ENCODE measurements around the gene HS3ST6. TPM values are rescaled to one million over a fixed set of nuclear protein-coding genes. Genes with fewer than 3 reads are reported as not detected.
"Not testable (repeated sequence)": the region's sequence is repeated elsewhere in the genome, so short reads cannot be mapped to it uniquely, and the experiment has no call there.

HS3ST6 gene
- total and polyA plus RNA-seq, 2 of the 13 experiments (the other 11 are each of a cell fraction or from before 2014, with no cell fraction given): not detected

GRCh38 chr16:1876468-1876867, 41.7 kb downstream of the HS3ST6 start (continued):
- TF ChIP-seq FOXK2 (IDR thresholded peaks at IDR 0.05) (no peak), CBX5 (CRISPR knock-in tag; IDR thresholded peaks at IDR 0.05; ENCODE audit: borderline replicate concordance) (no peak)

- H3K27ac ChIP-seq (ENCODE audit: extremely low read length, insufficient read depth, low read length); POLR2A ChIA-PET; CTCF ChIA-PET (ENCODE audit: low intra/inter-chr PET ratio, low total read pairs); H3K36me3 ChIP-seq (replicated peaks in 1 of 2; ENCODE audit: control insufficient read depth in 1 of 2, insufficient read depth in 2 of 2, low read length in 2 of 2); in situ Hi-C loops (cut with HindIII; ENCODE audit: extremely low pct_ligation_motif_present, low pct_unique_long_range_greater_than_20kb); intact Hi-C loops (cut with micrococcal nuclease; ENCODE audit: unreplicated experiment); H3K79me2 ChIP-seq (ENCODE audit: insufficient read depth, low read length); H3K9me3 ChIP-seq (ENCODE audit: low read length); FAIRE-seq; DNase-seq (ENCODE audit: low spot score); H4K20me1 ChIP-seq (ENCODE audit: insufficient read depth, low read length); H3K4me2 ChIP-seq (ENCODE audit: low read depth, low read length); H3K4me3 ChIP-seq (replicated peaks in 1 of 3; ENCODE audit: insufficient read depth in 1 of 3, low read depth in 2 of 3, low read length in 3 of 3); H3K9ac ChIP-seq (ENCODE audit: insufficient read depth, low read depth, low read length); H3K27me3 ChIP-seq (ENCODE audit: control insufficient read depth in 1 of 2, insufficient read depth in 2 of 2, low read length in 2 of 2); BruUV-seq (replicated peaks); ATAC-seq; H2AFZ ChIP-seq (ENCODE audit: low read length): not testable (repeated sequence)
- 76% methylated on average over 13 of the region's 13 CpGs for WGBS (ENCODE audit: low lambda C conversion rate)
- peaks cover 26% of the 10 kb centered on the region for H3K4me1 ChIP-seq (ENCODE audit: insufficient read depth, low read length)
Measured at GRCh38 chr16:1876066-1876465, 42.1 kb downstream of the HS3ST6 start.

DNA sequence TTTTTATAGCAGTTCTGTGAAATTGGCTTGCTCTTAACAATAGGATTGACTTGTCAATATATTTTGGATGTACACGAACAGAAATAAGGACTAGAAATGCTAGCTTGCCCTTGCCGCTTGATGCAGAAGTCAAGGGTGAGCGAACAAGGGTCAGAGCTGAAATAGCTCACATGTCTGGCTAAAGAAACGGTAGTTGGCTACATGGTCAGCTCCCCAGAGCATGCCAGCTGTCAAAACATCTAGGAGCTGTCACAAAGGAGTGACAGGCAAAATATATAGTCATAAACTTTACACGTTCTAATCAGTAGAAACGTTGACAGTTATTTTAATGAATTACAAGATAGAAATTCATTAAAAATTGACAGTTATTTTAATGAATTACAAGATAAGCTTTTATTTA, 43.4 kb downstream of the HS3ST6 start:
- FAIRE-seq: no peak
- no TSS peak for BruUV-seq (replicated peaks)
- intact Hi-C loops (cut with micrococcal nuclease; ENCODE audit: unreplicated experiment) (no loop called here), in situ Hi-C loops (cut with HindIII; ENCODE audit: extremely low pct_ligation_motif_present, low pct_unique_long_range_greater_than_20kb) (no loop called here)
- H2AFZ ChIP-seq (ENCODE audit: low read length): no peak overlapping the region
- no peak for ATAC-seq
- DNase-seq (ENCODE audit: low spot score): no peak
- H3K36me3 ChIP-seq (replicated peaks in 1 of 2; ENCODE audit: control insufficient read depth in 1 of 2, insufficient read depth in 2 of 2, low read length in 2 of 2): no peaks in the 10 kb centered on the region
- H3K4me3 ChIP-seq (replicated peaks in 1 of 3; ENCODE audit: insufficient read depth in 1 of 3, low read depth in 2 of 3, low read length in 3 of 3): no peak overlapping the region
- H3K27ac ChIP-seq (ENCODE audit: extremely low read length, insufficient read depth, low read length): no peak overlapping the region
- no peaks in the 10 kb centered on the region for H3K79me2 ChIP-seq (ENCODE audit: insufficient read depth, low read length)
- no peaks in the 10 kb centered on the region for H4K20me1 ChIP-seq (ENCODE audit: insufficient read depth, low read length)
- no peak overlapping the region for H3K4me2 ChIP-seq (ENCODE audit: low read depth, low read length)
- peak; percentile 46 for TF ChIP-seq SAP130 (CRISPR knock-in tag; IDR thresholded peaks at IDR 0.05; ENCODE audit: low read depth)
- no peak for TF ChIP-seq ATF7 (IDR thresholded peaks at IDR 0.05)
- no peak for TF ChIP-seq ATF7 (CRISPR knock-in tag; IDR thresholded peaks at IDR 0.05)
- TF ChIP-seq FOXA3 (CRISPR knock-in tag; IDR thresholded peaks at IDR 0.05): no peak
- no peak for TF ChIP-seq ELF3 (CRISPR knock-in tag; IDR thresholded peaks at IDR 0.05)
- TF ChIP-seq, protein P1, sequence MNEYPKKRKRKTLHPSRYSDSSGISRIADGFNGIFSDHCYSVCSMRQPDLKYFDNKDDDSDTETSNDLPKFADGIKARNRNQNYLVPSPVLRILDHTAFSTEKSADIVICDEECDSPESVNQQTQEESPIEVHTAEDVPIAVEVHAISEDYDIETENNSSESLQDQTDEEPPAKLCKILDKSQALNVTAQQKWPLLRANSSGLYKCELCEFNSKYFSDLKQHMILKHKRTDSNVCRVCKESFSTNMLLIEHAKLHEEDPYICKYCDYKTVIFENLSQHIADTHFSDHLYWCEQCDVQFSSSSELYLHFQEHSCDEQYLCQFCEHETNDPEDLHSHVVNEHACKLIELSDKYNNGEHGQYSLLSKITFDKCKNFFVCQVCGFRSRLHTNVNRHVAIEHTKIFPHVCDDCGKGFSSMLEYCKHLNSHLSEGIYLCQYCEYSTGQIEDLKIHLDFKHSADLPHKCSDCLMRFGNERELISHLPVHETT (CRISPR knock-in tag; conservative IDR thresholded peaks at IDR 0.05): no peak
- TF ChIP-seq ZNF598 (CRISPR knock-in tag; IDR thresholded peaks at IDR 0.05; ENCODE audit: borderline replicate concordance): no peak
- TF ChIP-seq, protein P2, sequence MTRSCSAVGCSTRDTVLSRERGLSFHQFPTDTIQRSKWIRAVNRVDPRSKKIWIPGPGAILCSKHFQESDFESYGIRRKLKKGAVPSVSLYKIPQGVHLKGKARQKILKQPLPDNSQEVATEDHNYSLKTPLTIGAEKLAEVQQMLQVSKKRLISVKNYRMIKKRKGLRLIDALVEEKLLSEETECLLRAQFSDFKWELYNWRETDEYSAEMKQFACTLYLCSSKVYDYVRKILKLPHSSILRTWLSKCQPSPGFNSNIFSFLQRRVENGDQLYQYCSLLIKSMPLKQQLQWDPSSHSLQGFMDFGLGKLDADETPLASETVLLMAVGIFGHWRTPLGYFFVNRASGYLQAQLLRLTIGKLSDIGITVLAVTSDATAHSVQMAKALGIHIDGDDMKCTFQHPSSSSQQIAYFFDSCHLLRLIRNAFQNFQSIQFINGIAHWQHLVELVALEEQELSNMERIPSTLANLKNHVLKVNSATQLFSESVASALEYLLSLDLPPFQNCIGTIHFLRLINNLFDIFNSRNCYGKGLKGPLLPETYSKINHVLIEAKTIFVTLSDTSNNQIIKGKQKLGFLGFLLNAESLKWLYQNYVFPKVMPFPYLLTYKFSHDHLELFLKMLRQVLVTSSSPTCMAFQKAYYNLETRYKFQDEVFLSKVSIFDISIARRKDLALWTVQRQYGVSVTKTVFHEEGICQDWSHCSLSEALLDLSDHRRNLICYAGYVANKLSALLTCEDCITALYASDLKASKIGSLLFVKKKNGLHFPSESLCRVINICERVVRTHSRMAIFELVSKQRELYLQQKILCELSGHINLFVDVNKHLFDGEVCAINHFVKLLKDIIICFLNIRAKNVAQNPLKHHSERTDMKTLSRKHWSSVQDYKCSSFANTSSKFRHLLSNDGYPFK (CRISPR knock-in tag; IDR thresholded peaks at IDR 0.05; ENCODE audit: borderline replicate concordance): no peak
- no peak for TF ChIP-seq JUN (CRISPR knock-in tag; IDR thresholded peaks at IDR 0.05)
- ChIA-PET CTCF (ENCODE audit: low intra/inter-chr PET ratio, low total read pairs) (no interaction called here), POLR2A (interaction anchor here (0.6 kb wide), 1 partner anchor 55 kb away, joined by 4 read pairs; no protein-coding TSS in a partner anchor)
- 3% methylated on average over 6 of the region's 6 CpGs for WGBS (ENCODE audit: low lambda C conversion rate)
- no peak overlapping the region for H3K9ac ChIP-seq (ENCODE audit: insufficient read depth, low read depth, low read length)
- H3K4me1 ChIP-seq (ENCODE audit: insufficient read depth, low read length): peaks cover 33% of the 10 kb centered on the region
- H3K27me3 ChIP-seq (ENCODE audit: control insufficient read depth in 1 of 2, insufficient read depth in 2 of 2, low read length in 2 of 2): peaks cover 0 to 4% of the 10 kb centered on the region in 2 experiments; a peak in 3 of 5 replicates
- H3K9me3 ChIP-seq (ENCODE audit: low read length): no peaks in the 10 kb centered on the region
